CD4-positive, alpha-beta T cell treated with Interleukin-15 for 4 hours (primary cell): ENCODE results near the gene ZNF557.

ENCODE experiments used
- DNase-seq: peaks from one replicate; pipeline ENCODE4 v3.0.0-alpha.2; 2020; ENCODE audit warnings: low spot score

Gene ZNF557

GRCh38 chr19:7074705-7075282, 5.3 kb downstream of the ZNF557 start:
- no peak for DNase-seq

DNA sequence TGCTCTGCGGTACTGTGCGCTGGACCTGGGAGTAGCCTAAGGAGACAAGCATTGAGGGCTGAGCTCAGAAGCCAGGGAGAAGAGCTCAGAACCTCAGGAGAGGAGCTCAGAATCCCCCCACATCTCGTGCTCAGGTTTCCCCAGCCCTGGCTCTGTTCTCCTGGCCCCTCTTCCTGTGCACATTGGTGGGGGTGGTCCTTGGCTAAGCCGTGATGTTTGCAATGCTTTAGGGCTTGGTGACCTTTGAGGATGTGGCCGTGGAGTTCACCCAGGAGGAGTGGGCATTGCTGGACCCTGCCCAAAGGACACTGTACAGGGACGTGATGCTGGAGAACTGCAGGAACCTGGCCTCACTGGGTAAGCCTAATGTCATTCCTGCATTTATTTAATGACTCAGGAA, 6.6 kb downstream of the ZNF557 start:
- DNase-seq, result no peak

DNA sequence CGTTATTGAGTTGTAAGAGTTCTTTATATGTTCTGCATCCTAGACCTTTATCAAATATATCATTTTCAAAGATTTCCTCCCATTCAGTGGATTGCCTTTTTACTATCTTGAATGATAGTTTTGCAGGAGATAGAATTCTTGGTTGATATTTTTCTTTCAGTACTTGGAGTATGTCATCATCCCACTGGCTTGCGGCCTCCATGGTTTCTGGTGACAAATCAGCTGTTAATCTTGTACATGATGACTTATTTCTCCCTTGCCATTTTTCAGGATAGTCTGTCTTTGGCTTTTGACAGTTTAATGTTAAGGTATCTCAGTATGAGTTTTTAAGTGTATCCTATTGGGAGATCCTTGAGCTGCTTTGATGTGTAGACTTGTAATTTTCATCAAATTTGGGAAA, 8.5 kb downstream of the ZNF557 start:
- DNase-seq, result no peak

- no peak for DNase-seq
Measured at GRCh38 chr19:7083076-7083956, 13.8 kb downstream of the ZNF557 start.

- DNase-seq, result no peak
Measured at GRCh38 chr19:7088999-7089398, 19.5 kb downstream of the ZNF557 start.

DNA sequence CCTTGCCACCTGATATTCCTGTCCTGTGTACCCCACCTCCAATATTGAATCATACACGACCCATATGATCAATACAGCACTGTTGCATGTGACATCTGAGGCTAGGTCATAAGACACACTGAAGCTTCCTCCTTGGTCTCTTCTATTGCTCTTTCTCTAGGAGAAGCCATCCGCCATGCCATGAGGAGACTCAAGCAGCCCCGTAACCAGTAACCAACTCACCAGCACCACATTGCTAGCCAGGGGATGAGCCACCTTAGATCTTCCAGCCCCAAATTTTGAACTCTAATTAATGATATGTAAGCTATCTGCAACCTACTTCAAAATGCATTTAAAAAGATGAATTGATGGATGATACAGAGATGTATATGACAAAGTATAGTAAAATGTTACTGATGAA, 28.6 kb downstream of the ZNF557 start:
- DNase-seq, result no peak

GRCh38 chr19:7098701-7099596, 29.4 kb downstream of the ZNF557 start:
- peak; percentile 90 for DNase-seq

GRCh38 chr19:7099597-7099921, 30.1 kb downstream of the ZNF557 start:
- no peak for DNase-seq

GRCh38 chr19:7101498-7102253, 32.2 kb downstream of the ZNF557 start:
- peak; percentile 6 for DNase-seq

GRCh38 chr19:7104747-7105447, 35.4 kb downstream of the ZNF557 start:
- DNase-seq, result no peak

DNA sequence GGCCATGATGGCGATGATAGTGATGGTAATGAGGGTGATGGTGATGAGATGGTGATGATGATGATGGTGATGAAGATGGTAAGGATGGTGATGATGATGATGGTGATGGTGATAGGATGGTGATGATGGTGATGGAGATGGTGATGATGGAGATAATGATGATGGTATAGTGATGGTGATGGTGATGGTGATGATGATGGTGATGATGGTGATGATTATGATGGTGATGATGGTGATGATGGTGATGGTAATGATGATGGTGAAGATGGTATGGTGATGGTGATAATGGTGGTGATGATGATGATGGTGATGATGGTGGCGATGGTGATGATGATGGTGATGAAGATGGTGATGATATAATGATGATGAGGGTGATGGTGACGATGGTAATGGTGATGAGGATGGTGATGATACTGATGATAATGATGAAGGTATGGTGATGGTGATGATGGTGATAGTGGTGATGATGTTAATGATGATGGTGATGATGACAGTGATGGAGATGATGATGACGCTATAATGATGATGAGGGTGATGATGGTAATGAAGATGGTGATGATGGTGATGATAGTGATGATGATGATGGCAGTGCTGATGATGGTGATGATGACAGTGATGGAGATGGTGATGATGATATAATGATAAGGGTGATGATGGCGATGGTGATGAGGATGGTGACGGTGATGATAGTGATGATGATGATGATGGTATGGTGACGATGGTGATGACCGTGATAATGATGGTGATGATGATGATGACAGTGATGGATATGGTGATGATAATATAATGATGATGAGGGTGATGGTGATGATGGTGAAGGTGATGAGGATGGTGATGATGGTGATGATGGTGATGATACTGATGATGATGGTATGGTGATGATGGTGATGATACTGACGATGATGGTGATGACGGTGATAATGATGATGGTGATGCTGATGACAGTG, 37.5 kb downstream of the ZNF557 start:
- no peak for DNase-seq

DNA sequence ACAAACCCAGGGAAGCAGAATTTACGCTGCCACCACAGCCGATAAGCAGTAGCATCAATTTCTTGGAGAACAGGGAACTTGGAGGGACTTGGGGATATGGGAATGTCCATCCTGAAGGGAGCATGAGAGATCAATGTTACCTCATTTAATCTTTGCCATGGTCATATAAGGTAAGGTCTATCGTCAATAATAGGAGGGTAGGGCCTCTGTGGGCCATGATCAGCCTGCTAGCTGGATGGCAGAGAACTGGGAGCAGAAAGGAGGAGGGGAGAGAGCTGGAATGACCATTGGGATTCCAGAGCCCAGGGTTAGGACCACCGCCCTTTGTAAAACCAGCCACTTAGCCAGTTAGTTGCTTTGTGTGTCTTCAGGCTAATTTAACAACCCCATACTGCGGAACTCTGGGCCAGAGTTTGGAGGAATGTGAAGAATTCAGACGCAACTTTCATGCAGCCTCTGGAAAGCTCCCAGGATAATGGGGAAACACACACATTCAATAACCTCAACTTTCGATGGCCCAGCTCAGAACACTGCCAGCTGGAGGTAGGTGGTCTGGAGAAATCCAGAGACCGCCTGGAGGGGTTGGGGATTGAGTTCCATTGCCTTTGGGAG, 40.3 kb downstream of the ZNF557 start:
- DNase-seq, result no peak

DNA sequence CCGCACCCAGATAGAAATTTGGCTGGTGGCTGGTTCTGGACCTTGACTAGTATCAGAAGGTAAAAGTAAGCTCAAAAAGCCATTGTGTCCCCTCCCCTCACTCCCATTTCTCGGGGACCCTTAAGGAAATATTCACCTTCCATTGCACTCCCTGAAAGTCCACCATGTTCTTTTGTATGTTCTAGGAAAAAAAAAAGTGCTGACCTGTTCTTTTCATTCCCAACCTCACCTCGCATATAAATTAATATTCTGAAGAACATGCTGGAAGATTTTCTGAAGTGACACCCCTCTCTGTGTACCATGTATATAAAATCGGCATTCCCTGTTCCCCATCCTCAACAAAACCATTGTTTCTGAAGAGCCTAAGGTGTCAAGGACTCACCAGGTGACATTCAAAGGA, 43.2 kb downstream of the ZNF557 start:
- DNase-seq, result no peak

- no peak for DNase-seq
Measured at GRCh38 chr19:7113233-7113632, 43.7 kb downstream of the ZNF557 start.

DNA sequence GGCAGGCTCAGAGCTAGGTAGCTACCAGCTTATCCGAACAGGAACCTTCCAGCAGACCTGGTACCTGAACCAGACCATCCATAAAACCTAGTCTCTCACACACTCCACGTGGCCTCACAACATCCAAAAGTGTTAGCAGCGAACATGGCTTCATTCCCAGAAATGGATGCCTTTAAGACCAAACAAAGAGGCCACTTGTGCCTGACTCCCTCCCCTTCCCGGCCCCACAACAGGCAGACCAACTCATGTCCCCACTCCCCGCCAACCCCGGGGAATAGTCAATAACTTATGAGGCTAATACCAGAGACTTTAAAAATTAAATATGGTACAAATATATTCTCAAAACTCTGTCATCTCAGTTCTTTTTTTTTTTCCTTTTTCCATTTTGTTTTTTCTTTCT, 46.2 kb downstream of the ZNF557 start:
- no peak for DNase-seq

GRCh38 chr19:7117248-7117647, 47.7 kb downstream of the ZNF557 start:
- no peak for DNase-seq

DNA sequence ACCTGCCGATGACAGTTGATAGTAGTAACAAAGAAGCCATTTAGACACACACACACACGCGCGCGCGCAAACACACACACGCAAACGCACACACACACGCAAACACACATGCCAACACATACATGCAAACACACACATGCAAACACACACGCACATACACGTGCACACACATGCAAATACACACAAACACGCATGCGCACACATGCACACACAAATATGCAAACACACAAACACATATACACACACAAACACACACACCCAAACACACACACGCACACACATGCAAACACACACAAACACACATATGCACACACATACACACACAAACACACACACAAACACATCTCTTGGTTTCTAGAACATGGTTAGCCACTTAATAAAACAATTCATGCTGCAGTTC, 50.1 kb downstream of the ZNF557 start:
- DNase-seq, result no peak

GRCh38 chr19:7120499-7120898, 51.0 kb downstream of the ZNF557 start:
- no peak for DNase-seq

GRCh38 chr19:7122701-7123100, 53.2 kb downstream of the ZNF557 start:
- no peak for DNase-seq

DNA sequence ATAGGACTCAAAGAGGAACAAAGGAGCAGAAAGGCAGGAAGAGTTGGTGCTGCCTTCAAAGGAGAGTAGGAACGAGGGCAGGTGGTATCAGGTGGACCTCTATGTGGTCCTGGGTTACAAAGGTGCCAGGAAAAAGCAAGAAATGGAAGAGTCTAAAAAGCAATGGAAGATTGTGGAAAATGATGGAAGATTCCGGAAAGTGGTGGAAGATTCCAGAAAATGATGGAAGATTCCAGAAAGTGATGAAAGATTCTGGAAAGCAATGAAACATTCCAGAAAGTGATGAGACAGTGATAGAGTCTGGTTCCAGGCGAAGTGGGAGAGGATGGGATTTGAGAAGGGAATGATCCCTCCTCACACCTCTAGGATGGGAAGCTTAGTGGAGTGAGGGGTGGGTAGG, 55.3 kb downstream of the ZNF557 start:
- no peak for DNase-seq
